HFFc6 (cell line): ENCODE results near the gene GNG7. TPM values are rescaled to one million over a fixed set of nuclear protein-coding genes. Genes with fewer than 3 reads are reported as not detected.
"Not testable (repeated sequence)": the region's sequence is repeated elsewhere in the genome, so short reads cannot be mapped to it uniquely, and the experiment has no call there.

Experiments
- DNase-seq: peaks from one replicate; pipeline ENCODE4 v3.0.0-alpha.2; 2018
- H3K27ac Mint-ChIP-seq: 2 replicates; pipeline ENCODE4 v1.8.0; 2020; ENCODE audit warnings: mild to moderate bottlenecking, mixed read lengths
- H3K27me3 Mint-ChIP-seq: 2 replicates; pipeline ENCODE4 v1.8.0; 2021; ENCODE audit warnings: mild to moderate bottlenecking, moderate library complexity, mixed read lengths; ENCODE audit not compliant: insufficient read depth
- H3K36me3 Mint-ChIP-seq: 2 replicates; pipeline ENCODE4 v1.8.0; 2021; ENCODE audit warnings: low read depth, mixed read lengths
- H3K4me1 Mint-ChIP-seq: 2 replicates; pipeline ENCODE4 v1.8.0; 2020; ENCODE audit warnings: low read depth, mixed read lengths
- H3K4me3 Mint-ChIP-seq: 2 replicates; pipeline ENCODE4 v1.8.0; 2020; ENCODE audit warnings: mild to moderate bottlenecking, moderate library complexity, mixed read lengths
- H3K9me3 Mint-ChIP-seq: 2 replicates; pipeline ENCODE4 v1.8.0; 2020; ENCODE audit warnings: mild to moderate bottlenecking, mixed read lengths
- CTCF ChIP-seq: fragments of 200-600 bp; sonication (generic); IDR thresholded peaks from 2 replicates; pipeline ENCODE4 v1.5.0; 2021; ENCODE audit warnings: antibody characterized with exemption, mild to moderate bottlenecking
- total RNA-seq, 6 experiments: library from RNA; stranded (reverse); fragmentation: NEBNext Ultra II Directional; extraction: Animal tissue kit (Norgen Biotek cat#: 25700); gene quantifications; 2 replicates in 1 of 6; 3 replicates in 5 of 6; pipeline ENCODE4 v1.2.3, GENCODE V29; 2021

GNG7 gene
- total RNA-seq, 6 experiments from 2014 or later, result 0.09 to 0.29 (median 0.11) TPM; not detected in 1

DNA sequence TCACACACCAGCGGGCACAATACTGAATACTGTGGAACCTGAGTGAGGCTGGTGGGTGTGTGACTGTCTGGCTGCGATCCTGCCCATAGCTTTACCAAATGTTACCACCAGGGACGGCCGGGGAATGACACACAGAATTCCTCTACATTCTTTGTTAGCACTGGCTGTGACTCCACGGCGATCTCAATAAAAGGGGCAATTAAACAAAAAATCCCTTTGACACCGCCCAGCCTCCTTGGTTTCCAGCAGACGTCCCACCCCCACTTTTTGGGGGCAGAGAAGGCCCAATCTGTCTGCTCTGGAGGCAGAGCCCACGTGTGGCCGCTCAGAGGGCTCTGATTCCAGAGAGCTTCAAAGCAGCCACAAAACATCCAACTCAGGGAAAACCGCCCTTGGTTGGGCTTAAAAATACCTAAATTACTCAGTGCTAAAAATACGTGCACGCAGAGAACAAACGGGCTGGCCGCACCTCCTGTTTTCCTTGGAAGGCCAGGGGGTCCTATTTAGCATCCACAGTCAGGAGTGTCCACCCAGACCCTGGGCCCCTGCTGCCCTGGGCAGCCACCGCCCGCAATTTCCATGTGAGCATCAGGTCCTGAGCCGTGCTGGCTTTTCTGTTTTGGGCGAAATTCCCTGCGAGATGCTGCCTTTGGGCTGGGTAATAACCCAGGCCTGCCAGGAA, 178.7 kb downstream of the GNG7 start:
- peak; percentile 73 for TF ChIP-seq CTCF
- DNase-seq, result peak; percentile 64
- Mint-ChIP-seq H3K9me3 (no peaks in the 10 kb centered on the region), H3K4me1 (peaks cover 19% of the 10 kb centered on the region), H3K36me3 (no peaks in the 10 kb centered on the region), H3K27me3 (no peaks in the 10 kb centered on the region), H3K27ac (peak overlapping the region; percentile 97), H3K4me3 (peak overlapping the region; percentile 81)

DNA sequence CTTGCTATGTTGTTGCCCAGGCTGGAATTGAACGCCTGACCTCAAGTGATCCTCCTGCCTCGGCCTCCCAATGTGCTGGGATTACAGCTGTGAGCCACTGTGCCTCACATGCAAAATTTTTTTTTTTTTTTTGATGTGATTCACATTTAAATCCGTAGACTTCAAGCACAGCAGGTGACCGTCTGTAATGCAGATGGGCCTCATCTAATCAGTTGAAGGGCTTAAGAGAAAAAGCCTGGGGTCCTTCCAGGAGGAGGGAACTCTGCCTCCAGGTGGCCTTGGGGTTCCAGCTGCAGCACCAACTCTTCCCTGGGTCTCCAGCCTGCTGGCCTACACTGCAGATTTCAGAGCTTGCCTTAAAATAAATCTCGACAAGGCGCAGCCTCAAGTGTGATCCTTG, 183.0 kb downstream of the GNG7 start:
- no peak for DNase-seq
- H3K4me3 Mint-ChIP-seq, result no peak overlapping the region
- TF ChIP-seq CTCF, result no peak
- no peaks in the 10 kb centered on the region for H3K27me3 Mint-ChIP-seq
- no peak overlapping the region for H3K27ac Mint-ChIP-seq
- peaks cover 13% of the 10 kb centered on the region for H3K4me1 Mint-ChIP-seq
- no peaks in the 10 kb centered on the region for H3K36me3 Mint-ChIP-seq
- H3K9me3 Mint-ChIP-seq, result no peaks in the 10 kb centered on the region

DNA sequence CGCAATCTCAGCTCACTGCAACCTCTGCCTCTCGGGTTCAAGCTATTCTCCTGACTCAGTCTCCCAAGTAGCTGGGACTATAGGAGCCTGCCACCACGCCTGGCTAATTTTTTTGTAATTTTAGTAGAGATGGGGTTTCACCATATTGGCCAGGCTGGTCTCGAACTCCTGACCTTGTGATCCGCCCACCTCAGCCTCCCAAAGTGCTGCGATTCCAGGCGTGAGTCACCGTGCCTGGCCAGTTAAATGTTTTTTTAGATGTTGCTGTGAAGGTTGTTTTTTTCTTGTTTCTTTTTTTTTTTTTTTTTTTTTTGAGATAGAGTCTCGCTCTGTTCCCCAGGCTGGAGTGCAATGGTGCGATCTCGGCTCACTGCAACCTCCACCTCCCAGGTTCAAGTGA, 183.6 kb downstream of the GNG7 start:
- H3K9me3 Mint-ChIP-seq, DNase-seq, H3K36me3 Mint-ChIP-seq, H3K4me3 Mint-ChIP-seq, H3K27me3 Mint-ChIP-seq, H3K27ac Mint-ChIP-seq, H3K4me1 Mint-ChIP-seq: not testable (repeated sequence)

- no peak for TF ChIP-seq CTCF
- Mint-ChIP-seq H3K27me3 (no peaks in the 10 kb centered on the region), H3K27ac (no peak overlapping the region), H3K9me3 (no peaks in the 10 kb centered on the region), H3K4me3 (no peak overlapping the region), H3K36me3 (no peaks in the 10 kb centered on the region), H3K4me1 (no peaks in the 10 kb centered on the region)
- DNase-seq, result no peak
Observed at GRCh38 chr19:2517881-2518601, 184.5 kb downstream of the GNG7 start.

- H3K4me3 Mint-ChIP-seq, result no peak overlapping the region
- no peaks in the 10 kb centered on the region for H3K4me1 Mint-ChIP-seq
- no peaks in the 10 kb centered on the region for H3K27me3 Mint-ChIP-seq
- no peaks in the 10 kb centered on the region for H3K36me3 Mint-ChIP-seq
- no peak for DNase-seq
- TF ChIP-seq CTCF, result no peak
- no peak overlapping the region for H3K27ac Mint-ChIP-seq
- H3K9me3 Mint-ChIP-seq, result no peaks in the 10 kb centered on the region
Observed at GRCh38 chr19:2516727-2517126, 185.8 kb downstream of the GNG7 start.

DNA sequence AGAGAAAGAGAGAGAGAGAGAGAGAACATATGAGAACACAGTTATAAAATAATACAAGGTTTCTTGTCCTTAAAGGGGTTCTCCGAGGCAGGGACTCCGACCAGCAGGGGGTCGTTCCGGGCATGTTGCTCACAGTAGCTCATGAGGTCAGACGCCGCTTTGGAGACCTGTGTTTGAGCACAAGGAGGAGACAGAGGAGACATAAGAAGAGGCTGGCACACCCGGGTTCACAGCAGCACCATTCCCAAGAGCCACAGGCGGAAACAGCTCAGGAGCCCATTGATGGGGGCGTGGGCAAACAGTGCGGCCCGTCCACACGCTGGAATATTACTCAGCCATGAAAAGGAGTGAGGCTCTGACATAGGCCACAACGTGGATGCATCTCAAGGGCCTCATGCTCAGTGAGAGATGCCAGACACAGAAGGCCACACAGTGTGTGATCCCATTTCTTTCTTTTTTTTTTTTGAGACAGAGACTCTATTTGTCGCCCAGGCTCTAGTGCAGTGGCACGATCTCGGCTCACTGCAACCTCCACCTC, 187.4 kb downstream of the GNG7 start:
- Mint-ChIP-seq H3K27ac (no peak overlapping the region), H3K27me3 (no peaks in the 10 kb centered on the region)
- no peak for DNase-seq

More for the DNA sequence above, 187.4 kb downstream of the GNG7 start:
- no peaks in the 10 kb centered on the region for H3K4me1 Mint-ChIP-seq
- no peak overlapping the region for H3K4me3 Mint-ChIP-seq
- TF ChIP-seq CTCF, result no peak
- H3K36me3 Mint-ChIP-seq, result no peaks in the 10 kb centered on the region
- no peaks in the 10 kb centered on the region for H3K9me3 Mint-ChIP-seq
